H54 (cell line): ENCODE data around the gene DNAJB9.
"Not testable (repeated sequence)": the region's sequence is repeated elsewhere in the genome, so short reads cannot be mapped to it uniquely, and the experiment has no call there.

Source experiments
- DNase-seq: peaks from one replicate; pipeline ENCODE4 v3.0.0; 2011; ENCODE audit warnings: low spot score, mixed read lengths; ENCODE audit not compliant: insufficient read length
- FAIRE-seq: peaks from 3 replicates; lab custom pipeline; 2011; peaks lifted over from hg19 to GRCh38; lab: Jason Lieb, UNC
- POLR2A ChIP-seq: IDR thresholded peaks from 2 replicates; pipeline ENCODE4 v1.6.1; 2011; ENCODE audit warnings: low read depth, mild to moderate bottlenecking, low read length

The DNAJB9 gene

DNA sequence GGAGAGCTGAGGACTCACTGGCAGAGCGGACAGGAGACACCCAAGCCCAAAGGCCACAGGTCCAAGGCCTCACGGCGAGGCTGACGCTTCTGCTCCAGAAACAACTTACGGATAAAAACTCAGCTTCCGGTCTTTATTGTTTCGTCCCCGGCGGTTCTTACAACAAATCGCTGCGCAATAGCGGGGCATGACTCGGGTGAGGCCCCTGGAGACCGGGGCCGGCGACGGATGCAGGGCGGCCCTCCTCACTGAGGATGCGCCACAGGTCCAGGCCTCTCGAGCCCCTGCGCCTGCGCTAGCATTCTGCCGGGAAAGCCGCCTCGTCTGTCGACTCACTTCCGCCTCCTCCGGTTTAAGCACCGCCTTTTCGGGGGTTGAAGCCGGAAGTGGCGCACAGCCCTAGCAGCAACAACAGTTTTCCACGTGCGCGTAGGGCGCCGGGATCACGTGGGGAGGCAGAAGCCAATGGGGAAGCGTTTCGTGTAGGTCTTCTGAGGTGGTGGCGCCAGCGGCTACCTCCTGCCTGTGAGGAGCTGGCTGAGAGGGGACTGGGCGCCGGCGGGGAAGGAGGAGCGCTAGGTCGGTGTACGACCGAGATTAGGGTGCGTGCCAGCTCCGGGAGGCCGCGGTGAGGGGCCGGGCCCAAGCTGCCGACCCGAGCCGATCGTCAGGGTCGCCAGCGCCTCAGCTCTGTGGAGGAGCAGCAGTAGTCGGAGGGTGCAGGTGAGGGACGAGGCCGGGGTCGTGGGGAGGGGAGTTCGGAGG, at the start of gene DNAJB9, which contains the start of gene THAP5:
Gene DNAJB9 (plus strand): TSS at position 494 of the 765 bp plus-strand sequence. CDS start 1,853 bp downstream, outside the sequence.
Gene THAP5 (minus strand): TSS at position 326 of the 765 bp plus-strand sequence. CDS start 137 bp downstream, at position 189.
- FAIRE-seq (peak; percentile 99), DNase-seq (peak; percentile 85)
- peak; percentile 88 for TF ChIP-seq POLR2A

DNA sequence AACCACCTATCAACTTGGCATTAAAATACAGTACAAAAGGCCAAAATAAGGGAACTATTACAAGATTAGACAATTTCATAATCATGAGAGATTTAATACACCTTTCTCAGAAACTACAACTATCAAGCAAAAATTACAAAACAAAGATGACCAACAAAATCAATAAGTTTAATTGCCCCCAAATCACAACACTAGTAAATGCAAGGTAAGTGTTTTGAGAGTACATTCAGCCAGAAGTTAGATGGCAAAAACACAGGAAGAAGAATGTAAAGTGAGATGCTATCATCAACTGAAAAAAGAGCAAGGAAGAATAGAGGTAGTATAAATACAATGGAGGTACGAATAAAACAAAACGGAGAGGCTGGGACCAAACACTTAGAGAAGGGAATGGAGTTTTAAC, 46.9 kb upstream of the DNAJB9 start:
- DNase-seq (no peak), FAIRE-seq (no peak)

GRCh38 chr7:108525327-108525984, 44.2 kb upstream of the DNAJB9 start:
- no peak for TF ChIP-seq POLR2A
- peak; percentile 68 for DNase-seq

More for the DNA sequence above, 46.9 kb upstream of the DNAJB9 start:
- no peak for TF ChIP-seq POLR2A

DNA sequence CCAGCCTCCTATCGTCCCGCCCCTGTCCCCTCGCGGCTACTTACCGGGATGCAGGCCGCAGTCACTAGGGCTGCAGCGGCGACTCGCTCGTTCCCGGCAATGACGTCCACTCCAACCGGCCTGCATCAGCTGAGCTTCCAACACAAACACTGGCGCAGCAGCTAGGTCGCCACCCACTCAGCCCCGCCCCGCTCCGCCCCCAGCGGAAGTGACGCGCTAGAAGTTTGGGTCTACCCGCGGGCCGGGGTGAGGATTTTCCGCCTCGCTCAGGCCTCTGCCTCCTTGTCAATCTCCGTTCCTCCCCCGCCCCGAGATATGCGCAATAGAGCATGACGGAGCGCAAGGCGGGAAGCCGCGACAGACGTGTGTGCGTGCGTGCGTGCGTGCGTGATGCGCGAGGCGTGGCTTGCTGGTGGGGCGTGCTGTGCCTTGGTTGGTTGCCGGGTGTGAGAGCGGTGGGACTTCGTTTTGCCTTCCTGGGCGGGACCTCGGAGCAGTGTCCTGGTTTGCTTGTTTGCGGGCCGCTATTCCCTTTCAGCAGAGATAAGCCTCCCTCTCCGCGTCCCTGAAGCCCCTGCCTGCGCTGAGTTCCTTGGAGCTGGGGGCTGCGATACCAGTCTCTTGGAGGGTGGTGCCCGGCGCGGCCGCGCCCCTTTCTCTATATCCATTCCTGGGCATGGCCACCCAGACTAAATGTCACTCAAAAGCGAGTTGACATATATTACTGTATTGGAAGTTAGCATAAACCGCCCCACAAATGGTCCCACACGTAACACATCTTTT, 43.5 kb upstream of the DNAJB9 start, which contains the start of gene PNPLA8:
Gene PNPLA8 (minus strand): TSS at position 151 of the 783 bp plus-strand sequence. CDS start 10,644 bp downstream, outside the sequence.
- FAIRE-seq, result peak; percentile 94
- DNase-seq, result peak; percentile 81
- peak; percentile 88 for TF ChIP-seq POLR2A

More at GRCh38 chr7:108525327-108525984, 44.2 kb upstream of the DNAJB9 start:
- FAIRE-seq, result peak; percentile 58

GRCh38 chr7:108526768-108527017, 43.0 kb upstream of the DNAJB9 start:
- no peak for TF ChIP-seq POLR2A
- FAIRE-seq, result no peak
- no peak for DNase-seq

- FAIRE-seq (no peak), DNase-seq (no peak)
- TF ChIP-seq POLR2A, result no peak
Observed at GRCh38 chr7:108528183-108528712, 41.4 kb upstream of the DNAJB9 start.

- TF ChIP-seq POLR2A, result no peak
- no peak for DNase-seq
Observed at GRCh38 chr7:108529341-108529740, 40.3 kb upstream of the DNAJB9 start.

DNA sequence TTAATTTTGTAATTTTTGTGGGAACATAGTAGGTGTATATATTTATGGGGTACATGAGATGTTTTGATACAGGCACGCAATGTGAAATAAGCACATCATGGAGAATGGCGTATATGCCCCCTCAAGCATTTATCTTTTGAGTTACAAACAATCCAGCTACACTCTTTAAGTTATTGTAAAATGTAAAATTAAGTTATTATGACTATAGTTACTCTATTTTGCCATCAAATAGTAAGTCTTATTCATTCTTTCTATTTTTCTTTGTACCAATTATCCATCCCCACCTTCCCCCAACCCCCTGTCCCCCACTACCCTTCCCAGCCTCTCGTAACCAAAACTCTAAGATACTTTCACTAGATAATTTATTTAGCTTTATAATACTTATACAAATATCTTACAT, 36.0 kb upstream of the DNAJB9 start:
- no peak for DNase-seq
- TF ChIP-seq POLR2A, result no peak
- FAIRE-seq, result no peak

More at GRCh38 chr7:108529341-108529740, 40.3 kb upstream of the DNAJB9 start:
- FAIRE-seq, result no peak

DNA sequence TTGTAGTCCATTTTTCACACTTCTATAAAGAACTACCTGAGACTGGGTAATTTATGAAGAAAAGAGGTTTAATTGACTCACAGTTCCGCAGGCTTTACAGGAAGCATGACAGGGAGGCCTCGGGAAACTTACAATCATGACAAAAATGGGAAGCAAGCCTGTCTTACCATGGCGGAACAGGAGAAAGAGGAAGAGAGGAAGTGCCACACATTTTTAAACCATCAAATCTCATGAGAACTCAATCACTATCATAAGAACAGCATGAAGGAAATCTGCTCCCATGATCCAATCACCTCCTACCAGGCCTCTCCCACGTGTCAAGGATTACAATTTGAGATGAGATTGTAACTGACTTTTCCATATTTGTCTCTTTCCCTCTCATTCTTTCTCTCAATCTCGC, 34.4 kb upstream of the DNAJB9 start:
- DNase-seq (no peak), FAIRE-seq (no peak)
- TF ChIP-seq POLR2A, result no peak

DNA sequence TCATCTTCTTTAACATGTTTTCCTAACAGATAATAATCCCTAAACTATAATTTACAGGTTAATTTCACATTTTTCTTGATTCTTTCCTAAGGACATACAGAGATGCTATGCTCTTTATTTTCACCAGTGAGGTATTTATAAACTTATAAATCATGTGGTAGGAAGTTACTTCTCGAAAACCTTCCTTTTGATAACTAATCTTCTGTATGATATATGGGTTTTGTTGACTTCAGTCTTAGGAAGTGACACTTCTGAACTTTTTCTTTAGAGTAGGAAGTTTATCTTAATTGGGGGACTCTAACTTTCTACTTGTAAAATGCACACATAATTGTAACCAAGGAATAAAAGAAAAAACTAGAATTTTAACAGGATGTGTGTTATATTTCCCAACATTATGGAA, 33.9 kb upstream of the DNAJB9 start:
- DNase-seq (no peak), FAIRE-seq (no peak)
- no peak for TF ChIP-seq POLR2A

DNA sequence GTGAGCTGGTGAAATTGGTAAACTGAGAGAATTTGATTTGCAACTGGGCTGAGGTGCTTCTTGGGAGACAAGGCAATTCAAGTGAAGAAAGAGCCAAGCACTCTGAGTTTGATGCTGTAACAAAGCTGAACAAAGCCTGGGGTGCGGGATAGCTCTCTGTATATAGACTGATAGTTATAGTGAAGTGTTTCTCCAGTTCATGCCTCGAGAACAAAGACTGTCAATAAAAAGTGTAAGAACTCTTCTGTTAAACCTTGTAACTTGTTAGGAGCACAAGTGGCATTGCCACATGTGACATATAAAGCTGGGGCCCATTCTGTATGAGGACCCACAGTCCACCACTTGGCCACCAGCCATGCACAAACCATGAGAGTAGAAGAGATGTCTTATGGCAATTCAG, 32.4 kb upstream of the DNAJB9 start:
- no peak for TF ChIP-seq POLR2A
- no peak for DNase-seq
- no peak for FAIRE-seq

GRCh38 chr7:108538236-108538635, 31.4 kb upstream of the DNAJB9 start:
- not testable (repeated sequence) for FAIRE-seq, DNase-seq

- DNase-seq, FAIRE-seq: not testable (repeated sequence)
Observed at GRCh38 chr7:108538685-108539084, 31.0 kb upstream of the DNAJB9 start.

- no peak for TF ChIP-seq POLR2A
- DNase-seq (no peak), FAIRE-seq (no peak)
Observed at GRCh38 chr7:108541478-108541877, 28.2 kb upstream of the DNAJB9 start.

DNA sequence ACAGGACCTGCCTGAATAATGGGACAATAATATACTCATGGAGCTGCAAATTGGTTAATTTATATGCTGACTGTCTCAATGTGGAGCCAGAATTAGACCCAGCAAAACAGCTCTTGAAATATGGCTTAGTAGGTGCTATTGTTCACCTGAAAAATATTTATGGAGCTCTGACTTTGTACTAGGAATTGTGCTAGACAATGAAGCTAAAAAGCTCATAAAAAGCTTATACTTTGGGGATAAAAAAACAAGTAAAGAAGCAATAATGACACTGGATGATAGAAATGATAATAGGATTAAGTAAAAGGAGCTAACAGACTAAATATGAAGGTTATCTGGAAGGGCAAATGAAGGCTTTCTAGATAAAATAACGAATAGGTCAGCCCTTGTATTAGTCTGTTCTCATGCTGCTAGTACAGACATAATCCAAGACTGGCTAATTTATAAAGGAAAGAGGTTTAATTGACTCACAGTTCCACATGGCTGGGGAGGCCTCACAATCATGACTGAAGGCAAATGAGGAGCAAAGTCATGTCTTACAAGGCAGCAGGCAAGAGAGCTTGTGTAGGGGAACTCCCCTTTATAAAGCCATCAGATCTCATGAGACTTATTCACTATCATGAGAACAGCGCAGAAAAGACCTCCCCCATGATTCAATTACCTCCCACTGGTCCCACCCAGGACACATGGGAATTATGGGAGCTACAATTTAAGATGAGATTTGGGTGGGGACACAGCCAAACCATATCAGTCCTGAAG, 21.4 kb upstream of the DNAJB9 start:
- not testable (repeated sequence) for FAIRE-seq, DNase-seq

- not testable (repeated sequence) for FAIRE-seq, DNase-seq
Observed at GRCh38 chr7:108556665-108557064, 13.0 kb upstream of the DNAJB9 start.
